Daoy (cell line): ENCODE results near the gene DENND1B. TPM values are rescaled to one million over a fixed set of nuclear protein-coding genes. Genes with fewer than 3 reads are reported as not detected.
"Not testable (repeated sequence)": the region's sequence is repeated elsewhere in the genome, so short reads cannot be mapped to it uniquely, and the experiment has no call there.

Experiments used
- DNase-seq: peaks from one replicate; pipeline ENCODE4 v3.0.0-alpha.2; 2015; ENCODE audit warnings: low read depth
- total RNA-seq: library from RNA; depleted of rRNA; stranded (reverse); fragments of >200 nt; shearing (Covaris generic); gene quantifications from 2 replicates; pipeline ENCODE4 v1.2.3, GENCODE V29; 2014

DENND1B gene
- total RNA-seq, 1 experiment from 2014 or later, result 5.6 TPM

- DNase-seq, result no peak
These were observed 31.7 kb downstream of the DENND1B start for GRCh38 chr1:197743578-197743977.

GRCh38 chr1:197740992-197741391, 34.3 kb downstream of the DENND1B start:
- DNase-seq, result no peak

- DNase-seq, result no peak
These were observed 36.4 kb downstream of the DENND1B start for GRCh38 chr1:197738927-197739326.

- DNase-seq, result no peak
These were observed 37.4 kb downstream of the DENND1B start for GRCh38 chr1:197737916-197738315.

GRCh38 chr1:197736685-197737084, 38.6 kb downstream of the DENND1B start:
- no peak for DNase-seq

GRCh38 chr1:197735461-197735860, 39.8 kb downstream of the DENND1B start:
- DNase-seq, result no peak

GRCh38 chr1:197733324-197733723, 42.0 kb downstream of the DENND1B start:
- no peak for DNase-seq

GRCh38 chr1:197732187-197732586, 43.1 kb downstream of the DENND1B start:
- no peak for DNase-seq

- DNase-seq, result no peak
These were observed 43.8 kb downstream of the DENND1B start for GRCh38 chr1:197731449-197731848.

GRCh38 chr1:197725976-197726375, 49.3 kb downstream of the DENND1B start:
- DNase-seq, result no peak

GRCh38 chr1:197725044-197725443, 50.2 kb downstream of the DENND1B start:
- peak; percentile 3 for DNase-seq

- DNase-seq, result no peak
These were observed 59.5 kb downstream of the DENND1B start for GRCh38 chr1:197715806-197716205.

GRCh38 chr1:197706601-197707000, 68.7 kb downstream of the DENND1B start:
- DNase-seq, result no peak

GRCh38 chr1:197705941-197706340, 69.3 kb downstream of the DENND1B start:
- DNase-seq, result no peak

GRCh38 chr1:197700688-197701087, 74.6 kb downstream of the DENND1B start:
- not testable (repeated sequence) for DNase-seq

- DNase-seq, result peak; percentile 3
These were observed 78.9 kb downstream of the DENND1B start for GRCh38 chr1:197696372-197696771.

- no peak for DNase-seq
These were observed 79.3 kb downstream of the DENND1B start for GRCh38 chr1:197695961-197696360.

GRCh38 chr1:197692965-197693364, 82.3 kb downstream of the DENND1B start:
- no peak for DNase-seq

- DNase-seq, result no peak
These were observed 83.5 kb downstream of the DENND1B start for GRCh38 chr1:197691816-197692215.

- no peak for DNase-seq
These were observed 85.2 kb downstream of the DENND1B start for GRCh38 chr1:197690074-197690473.

- DNase-seq, result no peak
These were observed 87.0 kb downstream of the DENND1B start for GRCh38 chr1:197688233-197688632.

GRCh38 chr1:197686702-197687355, 88.5 kb downstream of the DENND1B start:
- DNase-seq, result no peak

- DNase-seq, result no peak
These were observed 89.0 kb downstream of the DENND1B start for GRCh38 chr1:197686231-197686630.

- no peak for DNase-seq
These were observed 89.5 kb downstream of the DENND1B start for GRCh38 chr1:197685785-197686184.
